ENCODE results near the gene GRIPAP1.

DNA sequence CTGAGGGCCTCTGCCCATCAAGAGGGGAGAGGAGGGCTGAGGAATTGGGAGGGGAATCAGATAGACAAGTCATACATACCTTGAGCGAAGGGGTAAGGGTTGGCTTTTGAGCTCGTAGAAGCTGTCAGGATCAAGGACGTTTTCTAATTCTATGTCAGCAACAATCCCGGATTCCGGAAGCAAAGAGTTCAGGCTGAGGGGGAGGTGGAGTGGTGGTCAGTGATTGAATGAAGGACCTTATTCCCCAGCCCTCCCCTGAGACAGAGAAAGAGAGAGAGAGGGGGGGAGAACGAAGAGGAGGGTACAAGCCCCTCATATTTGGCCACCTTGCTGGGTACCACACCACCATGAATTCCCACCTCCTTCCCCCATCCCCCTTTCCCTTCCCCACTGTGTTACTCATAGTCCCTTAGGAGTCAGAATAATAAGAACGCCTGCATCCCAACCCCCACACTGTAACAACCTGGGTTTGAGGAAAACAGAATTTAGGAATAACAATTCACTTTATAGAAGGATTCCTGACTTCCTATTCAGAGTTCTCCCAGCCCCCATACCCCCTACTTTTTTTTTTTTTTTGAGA lies 38.4 kb upstream of the GRIPAP1 start:
- no peak for TF ChIP-seq EZH2 (optimal IDR thresholded peaks at IDR 0.05; ENCODE audit: low read depth, low read length)
- TF ChIP-seq, protein P1, sequence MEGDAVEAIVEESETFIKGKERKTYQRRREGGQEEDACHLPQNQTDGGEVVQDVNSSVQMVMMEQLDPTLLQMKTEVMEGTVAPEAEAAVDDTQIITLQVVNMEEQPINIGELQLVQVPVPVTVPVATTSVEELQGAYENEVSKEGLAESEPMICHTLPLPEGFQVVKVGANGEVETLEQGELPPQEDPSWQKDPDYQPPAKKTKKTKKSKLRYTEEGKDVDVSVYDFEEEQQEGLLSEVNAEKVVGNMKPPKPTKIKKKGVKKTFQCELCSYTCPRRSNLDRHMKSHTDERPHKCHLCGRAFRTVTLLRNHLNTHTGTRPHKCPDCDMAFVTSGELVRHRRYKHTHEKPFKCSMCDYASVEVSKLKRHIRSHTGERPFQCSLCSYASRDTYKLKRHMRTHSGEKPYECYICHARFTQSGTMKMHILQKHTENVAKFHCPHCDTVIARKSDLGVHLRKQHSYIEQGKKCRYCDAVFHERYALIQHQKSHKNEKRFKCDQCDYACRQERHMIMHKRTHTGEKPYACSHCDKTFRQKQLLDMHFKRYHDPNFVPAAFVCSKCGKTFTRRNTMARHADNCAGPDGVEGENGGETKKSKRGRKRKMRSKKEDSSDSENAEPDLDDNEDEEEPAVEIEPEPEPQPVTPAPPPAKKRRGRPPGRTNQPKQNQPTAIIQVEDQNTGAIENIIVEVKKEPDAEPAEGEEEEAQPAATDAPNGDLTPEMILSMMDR (IDR thresholded peaks at IDR 0.05; ENCODE audit: low read length): no peak

Measured in MM.1S (cell line).